HEK293 (cell line): Measurements from ENCODE around the gene PIGW.

Source experiments
- CTCF ChIP-seq: fragments of 450-650 bp; formaldehyde crosslinking; IDR thresholded peaks from 2 replicates; pipeline ENCODE4 v1.5.1; 2016; ENCODE audit warnings: missing biosample characterization, missing genetic modification characterization
- FEZF1 ChIP-seq: fragments of 450-650 bp; formaldehyde crosslinking; IDR thresholded peaks from 2 replicates; pipeline ENCODE4 v1.5.1; 2016; ENCODE audit warnings: missing biosample characterization, missing genetic modification characterization
- REST ChIP-seq: fragments of 450-650 bp; formaldehyde crosslinking; IDR thresholded peaks from 2 replicates; pipeline ENCODE4 v1.5.1; 2016; ENCODE audit warnings: missing biosample characterization, missing genetic modification characterization
- YY1 ChIP-seq: fragments of 450-650 bp; formaldehyde crosslinking; IDR thresholded peaks from 2 replicates; pipeline ENCODE4 v1.5.1; 2018; ENCODE audit warnings: missing biosample characterization, missing genetic modification characterization
- ZBTB11 ChIP-seq: fragments of 450-650 bp; formaldehyde crosslinking; conservative IDR thresholded peaks from 2 replicates; pipeline ENCODE4 v1.5.1; 2016; ENCODE audit warnings: low read depth, missing biosample characterization, missing genetic modification characterization
- ZEB2 ChIP-seq: fragments of 450-650 bp; formaldehyde crosslinking; IDR thresholded peaks from 2 replicates; pipeline ENCODE4 v1.5.1; 2016; ENCODE audit warnings: missing biosample characterization, missing genetic modification characterization
- ZNF2 ChIP-seq: fragments of 450-650 bp; formaldehyde crosslinking; IDR thresholded peaks from 2 replicates; pipeline ENCODE4 v1.5.1; 2016; ENCODE audit warnings: missing biosample characterization, missing genetic modification characterization
- ZNF23 ChIP-seq: fragments of 450-650 bp; formaldehyde crosslinking; IDR thresholded peaks from 2 replicates; pipeline ENCODE4 v1.5.1; 2016; ENCODE audit warnings: missing biosample characterization, missing genetic modification characterization, borderline replicate concordance
- ZNF24 ChIP-seq: fragments of 450-650 bp; formaldehyde crosslinking; IDR thresholded peaks from 2 replicates; pipeline ENCODE4 v1.5.1; 2016; ENCODE audit warnings: missing biosample characterization, missing genetic modification characterization
- ZNF394 ChIP-seq: fragments of 450-650 bp; formaldehyde crosslinking; IDR thresholded peaks from 2 replicates; pipeline ENCODE4 v1.5.1; 2016; ENCODE audit warnings: missing biosample characterization, missing genetic modification characterization, mild to moderate bottlenecking, moderate library complexity, borderline replicate concordance
- ZNF398 ChIP-seq: fragments of 450-650 bp; formaldehyde crosslinking; IDR thresholded peaks from 2 replicates; pipeline ENCODE4 v1.5.1; 2017; ENCODE audit warnings: missing biosample characterization, missing genetic modification characterization
- ZNF549 ChIP-seq: fragments of 450-650 bp; IDR thresholded peaks from 2 replicates; pipeline ENCODE4 v1.5.1; 2018; ENCODE audit warnings: missing biosample characterization, missing genetic modification characterization, mild to moderate bottlenecking, inconsistent platforms, moderate library complexity
- ZSCAN18 ChIP-seq: fragments of 450-650 bp; formaldehyde crosslinking; IDR thresholded peaks from 2 replicates; pipeline ENCODE4 v1.5.1; 2016; ENCODE audit warnings: missing biosample characterization, missing genetic modification characterization

GRCh38 chr17:36575028-36575427, 40.2 kb downstream of the PIGW start:
- no peak for TF ChIP-seq CTCF (tag by site-specific recombination)
- TF ChIP-seq ZNF24 (tag by site-specific recombination): no peak
- no peak for TF ChIP-seq ZNF398
- no peak for TF ChIP-seq FEZF1 (tag by site-specific recombination)
- TF ChIP-seq ZNF2: no peak
- no peak for TF ChIP-seq ZSCAN18 (tag by site-specific recombination)
- TF ChIP-seq ZEB2 (tag by site-specific recombination): no peak
- no peak for TF ChIP-seq ZNF23
- TF ChIP-seq YY1 (tag by site-specific recombination): no peak
- TF ChIP-seq ZNF549 (tag by site-specific recombination): no peak
- TF ChIP-seq ZNF394 (tag by site-specific recombination): no peak
- TF ChIP-seq REST (tag by site-specific recombination): no peak
- TF ChIP-seq ZBTB11: no peak
